Measurements from ENCODE around the gene ADGRE2.

- TF ChIP-seq CTCF (conservative IDR thresholded peaks at IDR 0.05) (no peak), EZH2 (IDR thresholded peaks at IDR 0.05; ENCODE audit: low read depth) (no peak)
Measured at GRCh38 chr19:14718522-14719116, 59.7 kb downstream of the ADGRE2 start.
